ENCODE results near the gene IREB2.

- TF ChIP-seq CTCF (IDR thresholded peaks at IDR 0.05), result no peak
- TF ChIP-seq POLR2A (IDR thresholded peaks at IDR 0.05), result no peak
These were observed 16.6 kb upstream of the IREB2 start for GRCh38 chr15:78421238-78421965.

Measured in suprapubic skin (tissue), 3 donors.